ENCODE data around the gene CEP68.
A peak's percentile ranks its signal among the peaks of the same experiment; 100 is the strongest.
"Not testable (repeated sequence)": the region's sequence is repeated elsewhere in the genome, so short reads cannot be mapped to it uniquely, and the experiment has no call there.

CEP68 gene, protein sequence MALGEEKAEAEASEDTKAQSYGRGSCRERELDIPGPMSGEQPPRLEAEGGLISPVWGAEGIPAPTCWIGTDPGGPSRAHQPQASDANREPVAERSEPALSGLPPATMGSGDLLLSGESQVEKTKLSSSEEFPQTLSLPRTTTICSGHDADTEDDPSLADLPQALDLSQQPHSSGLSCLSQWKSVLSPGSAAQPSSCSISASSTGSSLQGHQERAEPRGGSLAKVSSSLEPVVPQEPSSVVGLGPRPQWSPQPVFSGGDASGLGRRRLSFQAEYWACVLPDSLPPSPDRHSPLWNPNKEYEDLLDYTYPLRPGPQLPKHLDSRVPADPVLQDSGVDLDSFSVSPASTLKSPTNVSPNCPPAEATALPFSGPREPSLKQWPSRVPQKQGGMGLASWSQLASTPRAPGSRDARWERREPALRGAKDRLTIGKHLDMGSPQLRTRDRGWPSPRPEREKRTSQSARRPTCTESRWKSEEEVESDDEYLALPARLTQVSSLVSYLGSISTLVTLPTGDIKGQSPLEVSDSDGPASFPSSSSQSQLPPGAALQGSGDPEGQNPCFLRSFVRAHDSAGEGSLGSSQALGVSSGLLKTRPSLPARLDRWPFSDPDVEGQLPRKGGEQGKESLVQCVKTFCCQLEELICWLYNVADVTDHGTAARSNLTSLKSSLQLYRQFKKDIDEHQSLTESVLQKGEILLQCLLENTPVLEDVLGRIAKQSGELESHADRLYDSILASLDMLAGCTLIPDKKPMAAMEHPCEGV

DNA sequence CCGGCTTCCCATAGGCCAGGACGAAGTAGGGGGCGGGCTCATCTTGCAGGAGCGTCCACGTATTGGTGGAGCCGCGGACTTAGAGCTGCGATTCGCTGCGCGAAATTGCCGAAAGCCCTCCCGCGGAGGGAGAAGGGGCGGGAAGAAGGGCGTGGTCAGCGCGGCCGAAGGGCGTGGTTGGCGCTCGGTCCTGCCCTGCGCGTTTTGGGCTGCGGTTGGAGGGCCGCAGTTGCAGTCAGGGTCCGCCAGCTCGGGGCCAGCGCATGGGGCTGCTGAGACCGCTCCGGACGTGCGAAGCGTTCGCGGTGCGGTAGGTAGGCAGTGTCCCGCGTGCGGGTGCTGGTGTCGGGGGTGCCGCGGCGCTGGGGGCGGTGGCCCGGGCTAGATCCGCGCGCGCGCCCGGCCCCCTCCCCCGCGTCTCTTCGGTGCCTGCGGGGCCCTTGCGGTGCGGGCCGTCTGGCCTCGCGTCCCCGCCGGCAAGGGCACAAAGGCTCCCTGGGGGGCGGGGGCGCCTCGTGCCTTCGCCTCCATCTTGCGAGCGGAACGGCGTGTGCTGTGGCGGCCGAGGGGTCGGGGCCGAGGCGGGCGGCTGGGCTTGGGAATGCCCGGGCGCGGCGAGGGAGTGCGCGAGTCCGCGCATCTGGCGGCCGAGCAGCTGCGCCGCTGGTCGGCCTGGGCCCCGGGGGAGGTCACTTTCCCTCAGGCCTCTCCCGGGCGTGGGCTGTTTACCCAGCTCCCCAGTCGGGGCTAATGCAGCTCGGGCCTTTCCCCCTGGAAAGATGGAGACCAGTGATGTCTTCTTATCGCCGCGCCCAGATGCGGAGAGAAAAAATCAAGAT is at the start of gene CEP68:
CEP68 (plus strand) TSS at position 202 of the 839 bp plus-strand sequence. CDS start 13,029 bp downstream, outside the sequence.
- DNase-seq: peak; percentile 93

DNA sequence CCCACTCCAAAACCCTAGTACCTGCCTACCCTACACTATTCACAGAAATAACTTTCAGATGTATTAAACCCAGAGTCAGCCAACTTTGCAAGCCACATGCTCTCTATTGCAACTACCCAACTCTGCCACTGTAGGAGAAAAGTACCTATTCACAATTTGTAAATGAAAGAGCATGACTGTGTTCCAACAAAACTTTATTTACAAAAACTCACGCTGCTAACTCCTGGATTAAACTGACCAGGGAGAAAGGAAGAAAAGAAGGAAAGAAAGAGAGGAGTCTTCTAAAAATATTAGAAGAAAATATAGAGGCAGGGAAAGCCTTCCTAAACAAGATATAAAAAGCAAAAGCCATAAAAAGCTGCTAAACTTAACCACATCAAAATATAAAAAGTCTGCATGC is 42.4 kb upstream of the CEP68 start:
- DNase-seq: no peak

DNA sequence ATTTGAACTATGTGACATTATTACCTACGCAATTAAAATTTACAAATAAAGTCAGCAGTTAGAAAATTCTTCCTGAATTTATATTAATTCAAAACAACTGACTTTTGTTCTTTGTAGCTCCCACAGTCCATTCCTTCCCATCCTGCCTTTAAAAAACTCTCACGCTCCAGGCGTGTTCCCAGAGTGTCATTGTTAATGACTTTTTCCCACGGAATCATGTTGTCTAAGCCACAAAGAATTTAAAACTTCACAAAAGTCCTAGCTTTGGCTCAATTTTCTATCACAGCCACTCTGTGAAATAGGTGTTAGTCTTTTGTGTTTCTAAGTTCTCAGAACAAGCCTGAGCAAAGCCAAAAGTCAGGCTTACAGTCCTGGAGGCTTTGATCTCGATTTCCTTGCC is 40.5 kb upstream of the CEP68 start:
- DNase-seq: no peak

DNA sequence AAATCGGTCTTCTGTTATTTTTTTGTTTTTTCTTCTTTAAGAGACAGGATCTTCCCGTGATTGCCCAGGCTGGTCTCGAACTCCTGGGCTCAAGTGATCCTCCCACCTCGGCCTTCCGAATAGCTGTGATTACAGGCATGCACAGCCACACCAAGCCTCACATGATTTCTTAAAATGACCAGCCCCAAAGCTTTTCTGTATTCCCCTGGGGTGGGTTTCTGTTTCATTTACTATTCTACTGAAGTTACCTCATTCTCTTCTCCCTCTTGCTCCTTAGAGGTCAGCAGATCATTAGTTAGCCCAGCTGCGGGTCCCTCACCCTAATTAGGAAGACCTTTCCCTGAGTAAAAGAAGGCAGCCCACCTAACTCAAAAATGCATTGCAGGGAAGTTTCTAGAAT is 39.4 kb upstream of the CEP68 start:
- no peak for DNase-seq

- no peak for DNase-seq
Measured at GRCh38 chr2:65017335-65017734, 38.9 kb upstream of the CEP68 start.

GRCh38 chr2:65018141-65018582 is 38.1 kb upstream of the CEP68 start:
- no peak for DNase-seq

DNA sequence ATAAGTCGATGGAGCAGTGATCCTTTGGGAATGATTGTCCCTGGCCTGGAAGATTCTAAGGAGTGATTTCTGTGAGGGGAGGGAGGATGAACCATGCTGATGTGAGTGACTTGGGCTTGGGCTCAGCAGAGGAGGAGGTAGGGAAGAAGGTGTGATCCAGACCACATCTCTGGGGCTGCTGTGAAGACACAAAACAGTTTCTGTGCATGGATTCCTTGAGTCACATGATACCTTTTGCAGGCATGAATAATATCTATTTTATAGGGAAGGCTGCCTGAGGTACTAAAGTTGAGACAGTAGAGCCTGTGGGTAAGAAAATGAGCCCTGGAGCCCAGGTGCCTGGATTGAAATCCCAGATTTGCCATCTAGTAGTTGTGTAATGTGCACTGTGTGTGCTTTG is 37.2 kb upstream of the CEP68 start:
- no peak for DNase-seq

DNA sequence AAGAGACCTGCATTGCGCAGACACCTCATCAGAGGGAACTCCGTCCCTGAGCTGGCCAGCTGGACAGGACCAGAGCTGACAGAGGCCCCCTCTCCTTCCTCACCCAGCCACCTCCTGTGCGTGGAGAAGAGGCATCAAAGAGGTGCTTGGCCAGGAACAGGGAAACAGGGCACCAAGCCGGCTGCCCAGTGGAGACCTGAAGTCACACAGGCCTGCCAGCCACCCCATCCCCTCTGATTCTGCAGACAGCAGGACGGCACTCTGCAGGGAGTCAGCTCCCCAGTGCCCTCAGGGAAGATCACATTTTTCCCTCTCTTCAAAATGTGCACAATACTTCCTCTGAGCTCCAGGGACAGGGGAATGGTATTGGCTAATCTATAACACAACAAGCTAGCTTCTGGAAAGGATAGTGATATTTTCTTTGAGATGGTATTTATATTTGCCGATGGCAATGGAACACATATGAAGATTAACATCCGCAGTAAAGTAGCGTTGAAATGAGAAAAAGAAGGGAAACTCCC is 36.5 kb upstream of the CEP68 start:
- no peak for DNase-seq

GRCh38 chr2:65020251-65020650 is 36.0 kb upstream of the CEP68 start:
- DNase-seq: not testable (repeated sequence)

- DNase-seq: no peak
Measured at GRCh38 chr2:65020943-65021528, 35.2 kb upstream of the CEP68 start.

- DNase-seq: no peak
Measured at GRCh38 chr2:65021709-65022108, 34.5 kb upstream of the CEP68 start.

GRCh38 chr2:65022189-65022588 is 34.0 kb upstream of the CEP68 start:
- no peak for DNase-seq

DNA sequence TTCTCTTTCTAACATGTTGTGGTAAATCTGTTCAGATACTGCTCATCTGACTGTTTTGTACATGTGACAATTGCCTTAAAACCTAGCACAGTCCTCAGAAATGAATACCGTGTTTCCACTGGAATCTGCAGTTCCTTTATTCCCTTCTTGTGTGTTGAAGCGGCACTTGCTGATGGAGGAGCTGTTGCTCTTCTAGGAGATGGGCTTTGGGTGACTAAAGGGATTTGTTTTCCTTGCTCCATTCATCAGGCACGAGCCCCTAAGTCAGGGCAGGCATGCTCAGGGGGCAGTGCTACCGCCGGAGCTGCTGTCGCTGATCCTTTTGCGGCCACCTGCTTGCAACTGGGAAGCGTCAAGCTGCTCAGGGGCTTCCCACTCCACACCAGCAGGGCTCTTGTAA is 32.5 kb upstream of the CEP68 start:
- DNase-seq: no peak

- no peak for DNase-seq
Measured at GRCh38 chr2:65024149-65024829, 31.9 kb upstream of the CEP68 start.

GRCh38 chr2:65025453-65026123 is 30.6 kb upstream of the CEP68 start:
- DNase-seq: no peak

GRCh38 chr2:65026154-65026553 is 30.1 kb upstream of the CEP68 start:
- DNase-seq: no peak

DNA sequence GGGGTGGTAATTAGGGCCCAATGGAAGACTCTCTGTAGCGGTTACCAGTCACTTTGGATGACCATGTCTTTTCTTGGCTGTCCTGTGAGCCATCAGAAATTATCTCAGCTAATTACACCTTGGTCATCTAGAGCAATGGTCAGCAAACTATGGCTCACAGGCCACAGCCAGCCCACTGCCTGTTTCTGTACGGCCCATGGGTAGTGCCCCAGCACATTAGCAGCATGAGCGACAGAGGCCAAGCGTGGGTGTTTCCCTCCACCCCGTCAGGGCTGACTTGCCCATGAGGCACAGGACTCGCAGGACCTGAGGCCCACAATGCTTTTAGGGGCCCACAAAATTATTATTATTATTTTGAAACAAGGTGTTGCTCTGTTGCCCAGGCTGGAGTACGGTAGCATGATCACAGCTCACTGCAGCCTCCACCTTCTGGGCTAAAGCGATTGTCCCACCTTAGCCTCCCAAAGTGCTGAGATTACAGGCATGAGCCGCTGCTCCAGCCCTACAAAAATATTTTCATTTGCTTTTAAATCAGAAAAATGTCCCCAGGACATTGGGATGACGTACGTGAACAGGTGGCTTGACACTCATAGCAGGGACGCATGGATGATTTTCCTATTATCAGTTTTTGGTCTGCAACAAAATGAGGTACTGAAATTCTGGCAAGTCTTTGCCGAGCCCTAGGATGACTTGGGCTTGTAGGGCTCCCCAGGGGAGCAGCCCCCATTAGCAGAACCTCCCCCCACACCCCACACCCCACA is 29.3 kb upstream of the CEP68 start:
- no peak for DNase-seq

DNA sequence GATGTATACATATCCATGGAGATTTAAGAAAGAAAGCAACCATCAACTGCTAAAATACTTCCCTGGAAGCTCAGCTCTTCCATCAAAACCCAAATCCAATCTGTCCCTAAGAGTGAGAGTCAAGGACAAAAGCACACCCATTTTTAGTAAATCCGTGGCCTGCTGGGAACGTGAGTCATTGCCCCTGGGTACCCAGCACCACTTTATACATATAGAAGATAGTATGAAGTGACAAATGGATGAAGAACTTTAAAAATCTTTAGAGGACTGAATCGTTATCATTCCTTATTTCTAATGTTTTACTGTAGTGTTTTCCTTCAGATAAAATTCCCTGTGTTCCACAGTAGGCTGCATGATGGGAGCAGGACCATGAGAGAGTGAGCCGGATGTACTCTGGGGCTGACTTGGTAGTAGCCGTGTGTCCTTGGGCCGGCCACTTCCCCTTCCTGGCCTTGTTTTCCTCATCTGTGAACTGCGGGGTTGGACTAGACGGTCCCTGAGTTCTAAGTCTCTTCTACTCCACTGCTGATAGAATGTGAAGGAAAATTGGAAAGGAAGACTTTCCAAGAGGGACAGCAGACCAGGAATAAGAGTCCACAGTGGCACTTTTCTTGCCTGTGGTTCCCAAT is 28.5 kb upstream of the CEP68 start:
- DNase-seq: no peak

DNA sequence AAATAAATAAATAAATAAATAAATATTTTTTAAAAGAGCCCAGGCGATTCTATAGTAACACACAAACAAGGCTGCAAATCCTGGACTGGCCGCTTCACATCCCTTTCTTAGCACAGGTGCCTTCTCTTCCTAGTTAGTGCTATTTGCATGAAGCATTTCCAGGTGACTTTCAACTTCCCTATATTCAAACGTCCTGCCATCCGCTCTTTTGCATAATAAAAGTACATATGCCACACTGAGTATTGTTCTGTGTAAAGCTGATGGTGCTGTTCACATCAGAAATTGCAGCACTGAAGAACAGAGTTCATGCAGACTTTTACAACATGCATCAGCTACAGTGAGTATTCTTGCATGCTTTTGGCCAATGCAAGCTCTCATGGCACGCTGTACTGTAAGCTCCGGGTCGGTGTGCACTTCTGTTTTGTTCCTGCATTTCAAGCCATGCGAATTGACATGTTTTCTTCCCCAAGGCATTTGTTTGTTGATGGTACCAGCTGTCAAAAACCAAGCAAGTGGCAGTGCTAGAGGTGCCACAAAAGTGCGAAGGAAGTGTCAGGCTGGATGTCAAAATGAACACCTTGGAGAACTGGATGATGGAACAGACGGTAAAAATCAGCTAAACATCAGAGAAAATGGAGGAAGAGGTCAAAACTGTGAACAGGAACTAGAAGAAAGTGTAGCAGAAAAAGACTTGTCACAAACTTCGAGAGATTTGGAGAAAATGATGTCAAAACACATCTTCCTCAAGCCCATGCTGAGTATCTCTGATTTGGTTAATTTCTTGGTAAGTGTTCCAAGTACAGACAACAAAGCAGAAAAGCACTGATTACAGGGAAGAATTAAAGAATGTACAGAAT is 25.5 kb upstream of the CEP68 start:
- DNase-seq: no peak
